HG02943 (cell line): ENCODE measurements around the gene L3MBTL1.

Experiments
- ATAC-seq: cut with Tn5 transposase; IDR thresholded peaks from one replicate; pipeline ENCODE4 v1.9.1; 2021; ENCODE audit warnings: mild to moderate bottlenecking, low read depth, moderate library complexity; ENCODE audit not compliant: unreplicated experiment

The L3MBTL1 gene

GRCh38 chr20:43534791-43535350 lies 27.4 kb downstream of the L3MBTL1 start:
- no peak for ATAC-seq

DNA sequence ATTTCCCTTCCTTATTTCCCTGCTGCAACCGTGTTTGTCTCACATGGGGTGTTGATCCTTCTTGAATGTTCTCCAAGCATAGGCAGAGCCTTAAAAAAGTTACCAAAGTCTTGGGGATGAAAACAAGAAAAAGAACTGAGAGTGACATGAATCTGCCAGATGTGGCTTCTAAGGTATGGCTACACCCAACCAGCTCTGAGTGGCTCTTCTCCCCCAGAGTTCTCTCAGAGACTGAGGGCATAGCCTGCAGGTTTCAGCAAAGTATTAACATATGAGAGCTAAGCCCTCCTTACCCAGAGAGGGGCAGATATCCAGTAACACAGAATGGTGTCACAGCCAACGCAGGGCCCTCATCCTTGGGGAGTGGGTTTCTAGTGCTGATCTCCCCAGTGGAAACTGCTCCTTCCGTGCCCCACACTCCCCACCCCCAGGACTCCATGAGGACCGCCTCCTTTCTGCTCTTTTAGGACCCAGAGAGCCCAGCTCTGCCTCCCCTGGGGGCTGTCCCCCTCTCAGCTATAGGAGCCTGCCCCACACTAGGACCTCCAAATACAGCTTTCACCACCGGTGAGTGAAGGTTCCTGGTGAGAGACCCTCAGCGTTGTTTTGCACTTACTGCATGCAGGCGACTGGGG lies 28.0 kb downstream of the L3MBTL1 start:
- ATAC-seq = no peak

DNA sequence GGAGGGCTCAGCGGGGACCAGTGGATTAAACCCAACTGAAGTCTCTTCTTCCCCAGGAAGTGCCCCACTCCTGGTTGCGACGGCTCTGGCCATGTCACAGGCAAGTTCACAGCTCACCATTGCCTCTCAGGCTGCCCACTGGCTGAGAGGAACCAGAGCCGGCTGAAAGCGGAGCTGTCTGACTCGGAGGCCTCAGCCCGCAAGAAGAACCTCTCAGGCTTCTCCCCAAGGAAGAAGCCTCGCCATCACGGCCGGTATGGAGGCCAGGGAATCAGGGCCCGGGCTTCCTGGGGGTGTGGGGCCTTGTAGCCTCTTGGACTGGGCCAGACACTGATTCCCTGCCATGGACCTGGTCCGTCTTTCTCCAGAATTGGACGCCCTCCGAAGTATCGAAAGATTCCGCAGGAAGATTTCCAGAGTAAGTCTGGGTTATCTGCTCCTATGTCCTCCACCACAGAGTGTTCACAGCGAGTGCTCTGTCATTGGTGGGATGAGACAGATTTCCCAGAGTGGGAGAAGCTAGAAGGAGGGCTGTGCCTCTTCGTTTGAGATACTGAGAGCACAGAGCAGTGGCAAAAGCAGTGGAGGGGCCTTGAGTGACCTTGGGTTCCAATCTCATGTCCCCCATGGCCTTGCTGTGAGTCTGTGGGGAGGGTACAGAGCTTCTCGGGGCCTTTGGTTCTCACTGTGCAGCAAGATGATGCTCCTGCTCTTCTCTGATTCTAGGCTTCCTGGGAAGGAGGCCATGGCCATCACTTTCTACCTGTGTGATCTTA lies 28.7 kb downstream of the L3MBTL1 start:
- ATAC-seq = no peak

DNA sequence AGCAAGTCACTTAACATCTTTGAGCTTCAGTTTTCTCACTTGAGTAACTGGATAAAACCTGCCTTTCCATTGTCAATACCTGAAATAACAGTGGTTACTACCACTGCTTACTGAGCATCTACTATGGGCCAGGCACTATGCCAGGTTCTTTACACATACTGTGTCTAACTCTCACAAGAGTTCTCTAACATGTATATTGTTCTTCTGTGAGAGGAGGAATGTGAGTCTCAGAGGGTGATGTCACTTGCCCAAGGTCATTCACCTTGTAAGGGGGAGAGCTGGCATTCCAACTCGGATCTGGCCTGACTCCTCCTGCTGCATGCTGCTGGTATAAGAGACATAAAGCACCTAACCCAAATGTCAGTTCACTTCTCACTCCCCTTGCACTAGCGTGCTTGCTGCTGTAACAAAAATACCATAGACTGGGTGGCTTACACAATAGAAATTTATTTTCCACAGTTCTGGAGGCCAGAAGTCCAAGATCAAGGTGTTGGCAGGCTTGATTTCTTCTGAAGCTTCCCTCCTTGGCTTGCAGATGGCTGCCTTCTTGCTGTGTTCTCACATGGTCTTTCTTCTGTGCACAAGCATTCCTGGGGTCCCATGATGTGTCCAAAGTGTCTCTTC lies 29.4 kb downstream of the L3MBTL1 start:
- no peak for ATAC-seq

DNA sequence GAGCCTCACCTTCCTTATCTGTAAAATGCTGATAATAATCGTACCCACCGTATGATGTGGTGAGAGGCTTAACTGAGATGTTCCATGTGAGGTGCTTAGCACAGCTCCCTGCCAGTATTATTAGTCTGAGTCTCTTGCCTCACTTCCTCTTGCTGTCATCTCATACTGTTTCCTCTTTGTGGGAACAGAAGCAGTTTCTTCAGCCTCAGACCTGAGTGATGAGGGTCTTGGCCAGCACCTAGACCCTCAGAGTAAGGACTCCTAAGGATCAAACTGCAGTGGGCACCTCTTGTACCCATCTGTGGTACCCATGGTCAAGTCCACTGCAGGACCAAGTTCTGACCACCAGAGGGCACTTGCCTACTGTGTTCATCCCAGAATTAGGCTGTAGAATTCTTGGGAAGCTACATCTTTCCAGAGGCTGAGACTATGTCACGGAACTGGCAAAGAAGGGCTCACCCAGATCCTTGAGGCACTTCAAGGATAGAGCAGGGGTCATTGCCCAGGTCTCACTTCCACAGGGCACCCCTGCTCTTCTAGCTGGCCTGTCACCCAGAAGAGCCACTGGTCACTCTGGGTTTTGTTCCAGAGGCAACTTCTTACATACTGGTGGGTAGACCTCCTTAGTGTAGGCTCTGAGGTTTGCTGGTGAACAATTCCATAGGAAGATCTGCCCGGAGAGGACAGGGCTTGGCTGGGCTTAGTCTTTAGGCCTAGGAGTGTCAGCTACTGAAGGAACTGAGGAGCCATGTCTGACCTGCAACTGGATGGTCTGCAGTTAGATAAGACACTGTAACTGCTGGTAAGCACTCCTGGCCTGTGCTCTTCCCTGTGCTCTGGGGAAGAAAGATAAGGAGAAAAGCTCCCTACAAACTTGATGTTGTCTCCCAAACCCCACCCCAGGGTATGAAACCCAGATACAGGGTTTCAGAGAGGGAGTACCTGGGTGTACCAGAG lies 30.7 kb downstream of the L3MBTL1 start:
- ATAC-seq = no peak

GRCh38 chr20:43538878-43539700 lies 31.6 kb downstream of the L3MBTL1 start:
- ATAC-seq = no peak

GRCh38 chr20:43539975-43540672 lies 32.6 kb downstream of the L3MBTL1 start:
- no peak for ATAC-seq

DNA sequence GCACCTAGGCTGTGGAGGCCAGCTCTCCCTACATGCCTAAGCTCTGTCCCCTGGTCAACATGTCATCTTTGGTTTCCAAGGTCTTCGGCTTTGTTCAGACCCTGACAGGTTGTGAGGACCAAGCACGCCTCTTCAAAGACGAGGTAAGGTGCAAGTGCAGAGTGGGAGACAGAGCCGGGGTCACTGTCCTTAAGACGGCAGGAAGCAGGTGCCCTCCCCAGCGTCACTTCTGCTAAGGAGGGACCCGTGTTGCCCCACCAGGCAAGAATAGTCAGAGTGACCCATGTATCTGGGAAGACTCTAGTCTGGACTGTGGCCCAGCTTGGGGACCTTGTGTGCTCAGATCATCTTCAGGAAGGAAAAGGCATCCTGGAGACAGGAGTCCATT lies 33.2 kb downstream of the L3MBTL1 start:
- ATAC-seq = no peak

DNA sequence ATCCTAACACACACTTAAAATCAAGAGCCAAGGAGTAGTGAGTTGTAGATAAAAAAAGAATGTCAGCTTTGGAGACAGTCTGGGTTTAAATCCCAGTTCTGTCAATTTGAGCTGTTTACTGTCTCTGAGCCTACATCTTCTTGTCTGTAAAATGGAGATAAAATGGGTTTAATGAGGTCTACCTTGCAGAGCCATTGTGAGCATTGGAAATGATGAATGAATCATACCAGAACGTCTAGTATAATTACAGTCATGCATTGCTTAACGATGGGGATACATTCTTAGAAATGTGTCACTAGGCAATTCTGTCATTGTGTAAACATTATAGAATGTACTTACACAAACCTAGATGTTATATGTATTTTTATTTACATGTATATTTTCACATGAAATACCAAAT lies 33.7 kb downstream of the L3MBTL1 start:
- no peak for ATAC-seq

DNA sequence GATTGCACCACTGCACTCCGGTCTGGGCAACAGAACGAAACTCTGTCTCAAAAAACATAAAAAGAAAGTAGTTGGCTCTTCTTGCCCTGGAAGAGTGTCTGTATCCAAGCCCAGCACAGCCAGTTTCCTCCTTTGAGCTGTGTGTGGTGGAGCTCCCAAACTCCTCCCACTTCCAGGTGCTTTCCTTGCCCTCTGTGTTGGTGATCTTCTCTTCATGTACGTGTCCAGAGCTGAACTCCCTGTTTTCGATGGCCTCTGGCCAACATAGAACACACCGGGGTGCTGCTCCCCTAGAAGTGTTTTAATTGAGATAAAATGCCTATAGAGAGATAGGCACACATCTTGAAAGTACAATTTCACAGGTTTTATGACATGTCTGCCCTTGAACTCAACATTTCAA lies 34.7 kb downstream of the L3MBTL1 start:
- no peak for ATAC-seq

GRCh38 chr20:43542674-43543073 lies 35.2 kb downstream of the L3MBTL1 start:
- no peak for ATAC-seq

GRCh38 chr20:43543138-43543537 lies 35.6 kb downstream of the L3MBTL1 start:
- ATAC-seq = no peak

DNA sequence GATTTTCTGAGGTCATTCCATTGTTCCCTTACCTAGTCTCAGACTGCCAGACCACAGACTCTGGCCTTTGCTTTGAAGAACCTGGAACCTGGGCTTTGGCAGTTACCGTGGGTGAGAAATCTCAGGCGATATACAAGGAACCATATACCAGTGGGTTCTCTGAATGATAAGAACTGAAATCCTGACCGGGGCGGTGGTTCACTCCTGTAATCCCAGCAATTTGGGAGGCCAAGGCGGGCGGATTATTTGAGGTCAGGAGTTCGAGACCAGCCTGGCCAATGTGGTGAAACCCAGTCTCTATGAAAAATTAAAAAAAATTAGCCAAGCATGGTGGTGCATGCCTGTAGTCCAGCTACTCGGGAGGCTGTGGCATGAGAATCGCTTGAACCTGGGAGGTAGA lies 37.0 kb downstream of the L3MBTL1 start:
- no peak for ATAC-seq

GRCh38 chr20:43545837-43546578 lies 38.5 kb downstream of the L3MBTL1 start:
- no peak for ATAC-seq

GRCh38 chr20:43548273-43548880 lies 40.9 kb downstream of the L3MBTL1 start:
- no peak for ATAC-seq

DNA sequence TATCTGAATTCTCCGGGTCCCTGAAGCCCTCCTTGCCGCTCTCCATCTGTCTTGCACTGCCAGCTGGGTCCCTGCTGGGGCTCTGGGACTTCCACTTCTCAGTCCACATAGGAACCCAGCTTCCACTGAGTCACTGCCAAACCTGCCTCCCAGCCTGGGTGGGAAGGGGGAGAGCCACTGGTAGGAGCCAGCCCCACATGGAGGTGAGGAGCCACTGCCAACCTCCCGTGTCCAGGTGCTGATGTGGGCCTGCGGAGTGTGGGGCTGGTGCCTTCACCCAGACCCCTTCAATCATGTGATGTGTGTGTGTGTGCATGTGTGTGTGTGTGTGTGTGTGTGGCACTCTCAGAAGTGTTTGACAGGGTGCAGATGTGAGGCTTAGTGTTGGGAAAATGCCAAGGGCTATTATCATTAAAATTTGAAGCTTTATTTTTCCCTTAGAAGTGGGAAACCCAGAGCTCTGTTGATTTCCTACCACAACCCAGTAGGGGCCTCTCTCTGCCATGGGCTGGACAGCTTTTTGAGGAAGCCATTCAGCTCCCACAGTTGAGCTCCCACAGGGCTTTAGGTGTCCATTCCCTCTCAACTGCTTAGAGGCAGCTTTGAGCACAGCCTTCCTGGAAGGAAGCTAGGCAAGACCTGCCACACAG lies 42.0 kb downstream of the L3MBTL1 start:
- ATAC-seq = no peak

- ATAC-seq = no peak
Observed at GRCh38 chr20:43550456-43550855, 43.0 kb downstream of the L3MBTL1 start.
